Keratinocyte (primary cell): ENCODE measurements around the gene ERLEC1.
"Not testable (repeated sequence)": the region's sequence is repeated elsewhere in the genome, so short reads cannot be mapped to it uniquely, and the experiment has no call there.

Source experiments
- CTCF ChIP-seq, 3 experiments: IDR thresholded peaks in 1 of 3; conservative IDR thresholded peaks in 1 of 3; optimal IDR thresholded peaks in 1 of 3; 2 replicates in 2 of 3; 3 replicates in 1 of 3; pipeline versions ENCODE3 to v1.5.1; 2011; ENCODE audit warnings: low read length in 3 of 3, mild to moderate bottlenecking in 3 of 3, moderate library complexity in 2 of 3, control low read depth in 1 of 3, inconsistent platforms in 1 of 3; ENCODE audit not compliant: insufficient read depth in 2 of 3; ENCODE audit errors: extremely low read depth in 1 of 3
- EZH2 ChIP-seq: IDR thresholded peaks from one replicate; pipeline ENCODE4 v1.6.1; 2012; ENCODE audit warnings: inconsistent platforms, mild to moderate bottlenecking, low read length, moderate library complexity

- TF ChIP-seq CTCF (optimal IDR thresholded peaks at IDR 0.05 in 1 of 3, IDR thresholded peaks at IDR 0.05 in 1 of 3, conservative IDR thresholded peaks at IDR 0.05 in 1 of 3; ENCODE audit: extremely low read depth in 1 of 3, insufficient read depth in 2 of 3, low read length in 3 of 3): peak in 1 of 3 experiments; percentile 18
- not testable (repeated sequence) for TF ChIP-seq EZH2
Observed at GRCh38 chr2:53823639-53824038, 36.8 kb downstream of the ERLEC1 start.
